IMR-90 (cell line): ENCODE data around the gene NKAIN2. TPM values are rescaled to one million over a fixed set of nuclear protein-coding genes. Genes with fewer than 3 reads are reported as not detected.

Source experiments
- ATAC-seq: fragments of 200-7000 bp; cut with Tn5 transposase; 2 replicates; pipeline ENCODE4 v1.9.1; 2020; ENCODE audit warnings: low read depth, mild to moderate bottlenecking, moderate library complexity
- BruUV-seq: library from RNA; stranded (reverse); fragments of 400-500 nt; replicated peaks from 2 replicates; lab custom pipeline; 2021; lab: Mats Ljungman, UMichigan
- CTCF ChIA-PET: fragments of 300-600 bp; formaldehyde crosslinking; extraction: SDS; loops from one replicate; lab custom pipeline; 2021; ENCODE audit warnings: antibody characterized with exemption; lab: Yijun Ruan, JAX
- POLR2A ChIA-PET: fragments of 300-600 bp; sonication (Branson Sonifier 250); formaldehyde crosslinking; loops from one replicate; lab custom pipeline; 2022; ENCODE audit warnings: antibody characterized with exemption; ENCODE audit not compliant: unreplicated experiment; lab: Charles Lee
- DNase-seq: peaks from one replicate; pipeline ENCODE4 v3.0.0; 2013
- H2AFZ ChIP-seq: replicated peaks from 2 replicates; pipeline ENCODE3; 2013; ENCODE audit warnings: low read length, mild to moderate bottlenecking; ENCODE audit not compliant: poor library complexity
- H2AK5ac ChIP-seq: 2 replicates; pipeline ENCODE4 v1.6.1; 2013; ENCODE audit warnings: low read depth, low read length, inconsistent platforms
- H2AK9ac ChIP-seq: replicated peaks from 2 replicates; pipeline ENCODE3; 2013; ENCODE audit warnings: mild to moderate bottlenecking, low read depth, low read length, moderate library complexity; ENCODE audit not compliant: poor library complexity
- H2BK120ac ChIP-seq: 2 replicates; pipeline ENCODE4 v1.6.1; 2013; ENCODE audit warnings: low read depth, low read length, inconsistent platforms
- H2BK15ac ChIP-seq: 3 replicates; pipeline ENCODE4 v1.6.1; 2013; ENCODE audit warnings: low read depth, low read length, inconsistent platforms
- H2BK20ac ChIP-seq: 2 replicates; pipeline ENCODE4 v1.6.1; 2013; ENCODE audit warnings: low read depth, mild to moderate bottlenecking, inconsistent platforms, low read length, moderate library complexity
- H2BK5ac ChIP-seq: 2 replicates; pipeline ENCODE4 v1.6.1; 2013; ENCODE audit warnings: mild to moderate bottlenecking, low read depth, low read length, inconsistent platforms; ENCODE audit not compliant: poor library complexity, severe bottlenecking
- H3K14ac ChIP-seq: replicated peaks from 2 replicates; pipeline ENCODE4 v1.6.1; 2013; ENCODE audit warnings: low read depth, low read length, inconsistent platforms
- H3K18ac ChIP-seq: 2 replicates; pipeline ENCODE4 v1.6.1; 2013; ENCODE audit warnings: low read depth, low read length, control low read depth
- H3K23ac ChIP-seq: 2 replicates; pipeline ENCODE4 v1.6.1; 2013; ENCODE audit warnings: low read depth, low read length, inconsistent platforms
- H3K27ac ChIP-seq: 2 replicates; pipeline ENCODE4 v1.5.1; 2013; ENCODE audit warnings: mild to moderate bottlenecking, control low read depth, low read length; ENCODE audit not compliant: insufficient read depth
- H3K27me3 ChIP-seq: 2 replicates; pipeline ENCODE4 v1.6.1; 2013; ENCODE audit warnings: low read length; ENCODE audit not compliant: control insufficient read depth, insufficient read depth
- H3K36me3 ChIP-seq: 2 replicates; pipeline ENCODE4 v1.6.1; 2013; ENCODE audit warnings: low read length, mixed read lengths; ENCODE audit not compliant: control insufficient read depth, insufficient read depth
- H3K4ac ChIP-seq: 2 replicates; pipeline ENCODE4 v1.6.1; 2013; ENCODE audit warnings: low read depth, low read length, inconsistent platforms
- H3K4me1 ChIP-seq: 2 replicates; pipeline ENCODE4 v1.6.1; 2013; ENCODE audit warnings: low read length, mixed read lengths; ENCODE audit not compliant: control insufficient read depth, insufficient read depth
- H3K4me2 ChIP-seq: 2 replicates; pipeline ENCODE4 v1.6.1; 2013; ENCODE audit warnings: low read depth, mild to moderate bottlenecking, control low read depth, low read length, moderate library complexity
- H3K4me3 ChIP-seq: 2 replicates; pipeline ENCODE4 v1.5.1; 2013; ENCODE audit warnings: low read depth, mild to moderate bottlenecking, control low read depth, low read length, moderate library complexity; ENCODE audit not compliant: insufficient read depth
- H3K56ac ChIP-seq: 2 replicates; pipeline ENCODE4 v1.6.1; 2013; ENCODE audit warnings: low read length, inconsistent platforms; ENCODE audit not compliant: insufficient read depth; ENCODE audit errors: extremely low read depth
- H3K79me1 ChIP-seq, 2 experiments: 2 replicates each; pipeline ENCODE4 v1.6.1; 2013; ENCODE audit warnings: low read length in 2 of 2, inconsistent platforms in 1 of 2, low read depth in 1 of 2
- H3K9ac ChIP-seq: 2 replicates; pipeline ENCODE4 v1.6.1; 2013; ENCODE audit warnings: low read depth, low read length, control low read depth
- H3K9me1 ChIP-seq: 2 replicates; pipeline ENCODE4 v1.6.1; 2013; ENCODE audit warnings: low read length, inconsistent platforms; ENCODE audit not compliant: insufficient read depth
- H3K9me3 ChIP-seq: 2 replicates; pipeline ENCODE4 v1.6.1; 2013; ENCODE audit warnings: low read length; ENCODE audit not compliant: control insufficient read depth, insufficient read depth
- H4K20me1 ChIP-seq: 2 replicates; pipeline ENCODE4 v1.6.1; 2013; ENCODE audit warnings: low read length, inconsistent platforms; ENCODE audit not compliant: insufficient read depth
- H4K5ac ChIP-seq: 2 replicates; pipeline ENCODE4 v1.6.1; 2013; ENCODE audit warnings: mild to moderate bottlenecking, low read depth, low read length, control low read depth
- H4K8ac ChIP-seq, 2 experiments: 2 replicates each; pipeline ENCODE4 v1.6.1; 2013; ENCODE audit warnings: low read depth in 2 of 2, low read length in 2 of 2, control low read depth in 1 of 2, inconsistent platforms in 1 of 2
- H4K91ac ChIP-seq: 2 replicates; pipeline ENCODE4 v1.6.1; 2013; ENCODE audit warnings: low read depth, low read length, inconsistent platforms; ENCODE audit not compliant: insufficient read depth
- CEBPB ChIP-seq: IDR thresholded peaks from 2 replicates; pipeline ENCODE4 v1.6.1; 2012; ENCODE audit warnings: low read depth, low read length, improper control_type of control experiment
- CHD1 ChIP-seq: IDR thresholded peaks from 2 replicates; pipeline ENCODE4 v1.6.1; 2012; ENCODE audit warnings: low read depth, low read length, improper control_type of control experiment
- CTCF ChIP-seq: conservative IDR thresholded peaks from 2 replicates; pipeline ENCODE4 v1.5.1; 2012; ENCODE audit warnings: mild to moderate bottlenecking, low read depth, low read length, improper control_type of control experiment
- FOS ChIP-seq: fragments of 150-350 bp; IDR thresholded peaks from 2 replicates; pipeline ENCODE4 v1.6.1; 2016; ENCODE audit warnings: low read depth, low read length
- MAZ ChIP-seq: IDR thresholded peaks from 2 replicates; pipeline ENCODE4 v1.6.1; 2012; ENCODE audit warnings: low read depth, mild to moderate bottlenecking, low read length, improper control_type of control experiment, moderate library complexity, borderline replicate concordance
- POLR2A ChIP-seq: IDR thresholded peaks from 2 replicates; pipeline ENCODE4 v1.6.1; 2012; ENCODE audit warnings: mild to moderate bottlenecking, low read depth, low read length
- RFX5 ChIP-seq: IDR thresholded peaks from 2 replicates; pipeline ENCODE4 v1.8.0; 2012; ENCODE audit warnings: low read depth, mild to moderate bottlenecking, low read length, moderate library complexity
- SMC3 ChIP-seq: fragments of 150-350 bp; IDR thresholded peaks from 2 replicates; pipeline ENCODE4 v1.6.1; 2016; ENCODE audit warnings: low read depth, mild to moderate bottlenecking, antibody characterized with exemption, low read length, moderate library complexity
- USF2 ChIP-seq: fragments of 150-350 bp; IDR thresholded peaks from 2 replicates; pipeline ENCODE4 v1.6.1; 2017; ENCODE audit warnings: mild to moderate bottlenecking, antibody characterized with exemption, low read length, low read depth
- WGBS, 2 experiments: methylation state at CpG; one replicate each; pipeline versions ENCODE4 v1.1.5 to v1.1.7; 2013; ENCODE audit warnings: missing lambda C conversion rate in 2 of 2; ENCODE audit not compliant: insufficient read length in 1 of 2; ENCODE audit errors: extremely low coverage in 2 of 2; 5-methylcytosine and 5-hydroxymethylcytosine counted together
- dilution Hi-C: fragments of 300-500 bp; cut with HindIII; formaldehyde crosslinking; loops from one replicate; pipeline ENCODE4 v1.14.3; 2018; ENCODE audit warnings: low sequenced_read_pairs; ENCODE audit not compliant: unreplicated experiment
- in situ Hi-C: fragments of 300-500 bp; cut with MboI; formaldehyde crosslinking; loops from 3 replicates; pipeline ENCODE4 v1.14.3; 2019; ENCODE audit warnings: low sequenced_read_pairs, inconsistent platforms, mixed read lengths
- intact Hi-C: fragments of 100-400 bp; cut with micrococcal nuclease; formaldehyde crosslinking; loops from 2 replicates; pipeline ENCODE4 v1.10.0; 2022
- polyA plus RNA-seq, 3 experiments: library from polyadenylated mRNA; depleted of rRNA; stranded (reverse); fragments of >200 nt; gene quantifications; 2 replicates each; pipeline ENCODE4 v1.2.3, GENCODE V29; 2012; ENCODE audit warnings: low replicate concordance in 1 of 3
- total RNA-seq: library from RNA; depleted of rRNA; stranded (reverse); fragments of >200 nt; gene quantifications from 2 replicates; pipeline ENCODE4 v1.2.3, GENCODE V29; 2012

The NKAIN2 gene
- total and polyA plus RNA-seq, 2 of the 4 experiments (the other 2 are of a cell fraction), result not detected

DNA sequence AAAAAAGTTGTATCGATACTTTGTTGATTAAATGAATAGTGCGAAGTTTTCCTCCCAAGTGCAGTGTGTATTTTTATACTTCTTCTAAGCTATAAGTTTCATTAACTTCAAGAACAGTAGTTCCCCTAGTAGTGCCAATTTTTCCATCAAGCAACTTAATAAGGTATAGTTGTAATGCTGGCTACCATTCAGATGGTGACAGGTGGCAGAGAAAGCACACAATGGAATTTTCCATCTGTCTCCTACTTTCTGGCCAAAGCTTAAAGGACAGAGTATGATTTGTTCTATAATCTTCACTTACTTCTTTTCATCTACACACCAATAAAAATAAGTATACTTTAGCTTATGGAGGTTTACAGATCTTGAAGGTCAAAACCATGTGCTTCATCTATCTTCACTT, 431.1 kb downstream of the NKAIN2 start:
- Histone ChIP-seq H3K23ac (no peak overlapping the region), H3K4ac (no peak overlapping the region), H3K4me1 (no peaks in the 10 kb centered on the region), H3K4me2 (no peak overlapping the region), H3K79me1 (no peaks in the 10 kb centered on the region), H3K9me1 (no peaks in the 10 kb centered on the region), H2AFZ (no peak overlapping the region), H3K9ac (no peak overlapping the region), H3K27me3 (no peaks in the 10 kb centered on the region), H4K20me1 (no peaks in the 10 kb centered on the region), H2AK5ac (no peak overlapping the region), H2BK15ac (no peak overlapping the region), H4K5ac (no peak overlapping the region), H3K9me3 (peaks cover 2% of the 10 kb centered on the region; the same call in 1 of the 2 replicates), H2BK5ac (no peak overlapping the region), H4K91ac (no peak overlapping the region), H4K8ac (no peak overlapping the region), H3K18ac (no peak overlapping the region), H2BK20ac (no peak overlapping the region), H3K4me3 (no peak overlapping the region), H3K27ac (no peak overlapping the region), H2AK9ac (no peak overlapping the region), H3K36me3 (no peaks in the 10 kb centered on the region), H2BK120ac (no peak overlapping the region), H3K56ac (no peak overlapping the region), H3K14ac (no peak overlapping the region)
- DNase-seq, result no peak
- BruUV-seq, result no TSS peak
- POLR2A ChIA-PET, result no interaction called here
- WGBS, 2 experiments, result no CpG with 5 or more reads among the region's 2 CpGs
- in situ Hi-C loops, result no loop called here
- TF ChIP-seq CHD1 (no peak), SMC3 (no peak), MAZ (no peak), USF2 (no peak), CEBPB (no peak), FOS (no peak), CTCF (no peak), RFX5 (no peak), POLR2A (no peak)
- CTCF ChIA-PET, result interaction anchor here (0.6 to 1.6 kb wide), 2 partner anchors 10 to 362 kb away, joined by 4 read pairs; no protein-coding TSS in a partner anchor
- intact Hi-C loops, result no loop called here
- dilution Hi-C loops, result no loop called here
- no peak for ATAC-seq
